Smooth muscle cell of the pulmonary artery (primary cell): ENCODE measurements around the gene GJA8. TPM values are rescaled to one million over a fixed set of nuclear protein-coding genes. Genes with fewer than 3 reads are reported as not detected.

ENCODE experiments used
- total RNA-seq: library from RNA; depleted of rRNA; stranded (reverse); fragments of >200 nt; gene quantifications from 2 replicates; pipeline ENCODE4 v1.2.3, GENCODE V29; 2014

Gene GJA8
- total RNA-seq = not detected in 2 replicates

GRCh38 chr1:147902253-147902845, at the start of gene GJA8:
GJA8 (plus strand) TSS chr1:147902795; CDS start chr1:147907956, 5,161 bp downstream.

DNA sequence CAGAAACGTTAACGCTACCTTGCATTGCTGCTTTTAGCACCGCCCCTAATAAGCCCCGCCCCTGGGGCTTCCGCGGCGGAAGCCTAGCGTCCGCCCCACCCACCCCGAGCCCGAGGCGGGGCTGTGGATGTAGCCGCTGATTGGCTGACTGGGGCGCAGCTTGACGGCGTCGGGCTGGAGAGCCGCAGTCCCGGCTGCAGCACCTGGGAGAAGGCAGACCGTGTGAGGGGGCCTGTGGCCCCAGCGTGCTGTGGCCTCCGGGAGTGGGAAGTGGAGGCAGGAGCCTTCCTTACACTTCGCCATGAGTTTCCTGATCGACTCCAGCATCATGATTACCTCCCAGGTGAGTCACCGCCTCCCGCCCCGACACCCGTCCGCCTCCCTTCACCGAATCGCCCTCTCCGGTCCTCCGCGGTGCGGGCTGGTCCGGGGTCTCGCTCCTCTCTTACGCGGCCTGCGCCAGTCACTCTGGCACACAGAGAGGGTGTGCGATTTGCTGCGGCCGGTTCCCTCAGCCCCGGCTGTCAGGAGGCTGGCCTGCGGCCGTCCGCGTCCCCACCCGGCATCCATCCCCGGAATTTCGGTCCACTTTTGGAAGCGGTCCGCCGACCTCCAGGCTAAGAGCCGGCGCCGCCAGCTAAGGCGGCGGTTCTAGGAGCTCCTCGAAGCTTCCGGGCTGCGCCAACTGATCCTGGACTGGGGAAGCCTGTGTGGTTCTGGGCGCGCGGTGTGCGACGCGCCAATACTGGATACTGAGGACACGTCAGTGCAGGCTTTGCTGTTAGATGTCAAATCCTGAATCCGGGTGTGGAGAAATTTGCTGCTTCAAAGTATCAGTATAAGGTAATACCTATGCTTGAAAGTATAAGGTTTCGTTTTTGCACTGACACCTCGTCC, 25.9 kb downstream of the GJA8 start, which contains the start of gene GPR89B:
GPR89B (plus strand) TSS at position 185 of the 897 bp plus-strand sequence; CDS start at position 302, 117 bp downstream.

Other genes with a start within 250 kb of the GJA8 start
- gene ACP6, start 232.3 kb upstream of the GJA8 start, total RNA-seq = 4.3 and 8.1 TPM in 2 replicates
- gene GJA5, start 142.2 kb upstream of the GJA8 start, total RNA-seq = 2.9 and 38.4 TPM in 2 replicates
- 13.9 and 14.8 TPM in 2 replicates for gene GPR89B, start 25.6 kb downstream of the GJA8 start, total RNA-seq
- gene NBPF11, start 249.5 kb downstream of the GJA8 start, total RNA-seq = 4.4 and 9.0 TPM in 2 replicates